Ascending aorta (tissue), 2 donors: ENCODE data around the gene BCAS4. TPM values are rescaled to one million over a fixed set of nuclear protein-coding genes. Genes with fewer than 3 reads are reported as not detected.

Experiments used
- DNase-seq, 2 donors: peaks; one replicate each; pipeline ENCODE4 v3.0.0-alpha.2; 2019; ENCODE audit warnings: low spot score in 2 of 2
- H3K27ac ChIP-seq, 2 donors: fragments of 200-600 bp; sonication (generic); one replicate each; pipeline ENCODE4 v1.5.1; 2016 to 2017; ENCODE audit warnings: mild to moderate bottlenecking in 1 of 2
- H3K27me3 ChIP-seq: fragments of 200-600 bp; sonication (generic); one replicate; pipeline ENCODE4 v1.5.1; 2017
- H3K36me3 ChIP-seq, 2 donors: fragments of 200-600 bp; sonication (generic); one replicate each; pipeline ENCODE4 v1.5.1; 2016
- H3K4me1 ChIP-seq, 2 donors: fragments of 200-600 bp; sonication (generic); one replicate each; pipeline ENCODE4 v1.5.1; 2016 to 2017; ENCODE audit warnings: mild to moderate bottlenecking in 1 of 2
- H3K4me3 ChIP-seq, 2 donors: fragments of 200-600 bp; sonication (generic); one replicate each; pipeline ENCODE4 v1.5.1; 2016 to 2017; ENCODE audit warnings: mild to moderate bottlenecking in 1 of 2
- H3K9me3 ChIP-seq, 2 donors: fragments of 200-600 bp; sonication (generic); one replicate each; pipeline ENCODE4 v1.5.1; 2016
- CTCF ChIP-seq, 3 experiments: fragments of 200-600 bp in 2 of 3; fragments of 450-650 bp in 1 of 3; sonication (generic) in 2 of 3; IDR thresholded peaks; one replicate each; pipeline ENCODE4 v1.5.1; 2016 to 2019; ENCODE audit warnings: antibody characterized with exemption in 3 of 3, mild to moderate bottlenecking in 1 of 3, moderate library complexity in 1 of 3
- intact Hi-C: fragments of 100-400 bp; cut with DNase I; formaldehyde crosslinking; loops from one replicate; pipeline ENCODE4 v1.15.1; 2023
- total RNA-seq: library from RNA; depleted of rRNA; stranded (reverse); fragments of >200 nt; gene quantifications from one replicate; pipeline ENCODE4 v1.1.0, GENCODE V29; 2016

BCAS4 gene
- total RNA-seq, 1 donor from 2014 or later, result 0.85 TPM

DNA sequence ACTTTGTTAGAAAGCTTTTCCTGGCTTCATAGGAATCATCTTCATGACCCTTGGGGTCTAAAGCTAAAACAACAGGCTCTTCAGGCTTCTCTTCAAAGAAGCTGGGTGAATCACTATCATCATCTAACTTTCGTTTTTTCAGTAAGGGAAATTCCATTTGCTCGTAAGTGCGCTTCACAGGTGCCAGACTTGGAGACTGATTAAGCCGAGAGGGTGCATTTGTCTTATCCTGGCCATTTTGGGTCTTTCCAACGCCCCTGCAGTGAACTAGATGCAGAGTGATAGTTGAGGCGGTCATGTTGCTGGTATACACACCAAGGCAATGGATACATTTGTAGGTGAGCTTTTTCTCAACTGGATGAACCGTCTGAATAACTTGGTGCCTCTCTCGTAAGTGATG, 97.5 kb downstream of the BCAS4 start:
- no peak overlapping the region for H3K4me3 ChIP-seq
- no peak overlapping the region for H3K27ac ChIP-seq
- no peaks in the 10 kb centered on the region for H3K9me3 ChIP-seq
- intact Hi-C loops, result no loop called here
- H3K36me3 ChIP-seq, result peaks cover 57 to 78% of the 10 kb centered on the region in 2 donors
- H3K4me1 ChIP-seq, result no peaks in the 10 kb centered on the region
- no peak for DNase-seq
- TF ChIP-seq CTCF (IDR thresholded peaks at IDR 0.05), result no peak
- no peaks in the 10 kb centered on the region for H3K27me3 ChIP-seq

DNA sequence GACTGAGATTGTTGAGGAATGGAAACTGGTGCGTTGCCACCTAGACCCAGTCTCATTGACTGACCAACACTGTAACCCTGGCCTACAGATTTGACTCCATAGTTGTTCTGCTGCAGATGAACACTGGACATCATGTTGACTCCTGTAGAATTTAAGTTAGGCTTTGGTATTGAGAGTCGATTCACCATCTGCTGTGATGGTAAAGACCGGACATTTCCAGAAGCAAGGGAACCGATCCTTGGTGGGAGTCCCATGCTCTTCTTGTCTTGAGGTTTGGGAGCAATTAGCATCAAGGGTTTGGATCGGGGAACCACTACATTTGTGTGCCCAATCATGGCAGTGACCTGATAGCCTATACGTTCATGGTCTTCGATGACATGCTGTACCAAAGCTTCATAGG, 98.8 kb downstream of the BCAS4 start:
- no peak for TF ChIP-seq CTCF (IDR thresholded peaks at IDR 0.05)
- DNase-seq, result no peak
- no peak overlapping the region for H3K27ac ChIP-seq
- intact Hi-C loops, result no loop called here
- no peaks in the 10 kb centered on the region for H3K9me3 ChIP-seq
- H3K4me3 ChIP-seq, result no peak overlapping the region
- H3K27me3 ChIP-seq, result no peaks in the 10 kb centered on the region
- H3K36me3 ChIP-seq, result peaks cover 63 to 80% of the 10 kb centered on the region in 2 donors
- no peaks in the 10 kb centered on the region for H3K4me1 ChIP-seq

DNA sequence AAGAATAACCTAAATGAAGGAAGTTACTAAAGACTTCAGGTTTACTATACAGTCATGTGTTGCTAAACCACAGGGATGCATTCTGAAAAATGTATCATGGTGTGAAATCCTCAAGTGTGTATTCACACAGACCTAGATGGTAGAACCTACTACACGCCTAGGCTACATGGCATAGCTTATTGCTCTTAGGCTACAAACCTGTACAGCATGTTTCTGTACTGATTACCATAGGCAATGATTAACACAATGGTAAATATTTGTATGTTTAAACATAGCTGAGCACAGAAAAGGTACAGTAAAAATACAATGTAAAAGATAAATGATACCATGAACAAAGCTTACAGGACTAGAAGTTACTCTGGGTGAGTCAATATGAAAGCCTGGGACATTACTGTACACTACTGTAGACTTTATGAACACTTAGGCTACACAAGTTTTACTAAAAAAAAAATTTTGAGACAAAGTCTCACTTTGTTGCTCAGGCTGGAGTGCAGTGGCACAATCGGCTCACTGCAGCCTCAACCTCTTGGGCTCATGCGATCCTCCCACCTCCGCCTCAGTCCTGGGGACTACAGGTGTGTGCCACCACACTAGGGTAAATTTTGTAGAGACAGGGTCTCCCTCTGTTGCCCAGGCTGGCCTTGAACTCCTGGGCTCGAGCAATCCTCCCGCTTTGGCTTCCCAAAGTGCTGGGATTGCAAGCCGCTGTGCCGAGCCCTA, 100.4 kb downstream of the BCAS4 start:
- H3K4me3 ChIP-seq, result no peak overlapping the region
- DNase-seq, result no peak
- H3K4me1 ChIP-seq, result no peaks in the 10 kb centered on the region
- peaks cover 64 to 73% of the 10 kb centered on the region in 2 donors for H3K36me3 ChIP-seq
- no peaks in the 10 kb centered on the region for H3K9me3 ChIP-seq
- H3K27ac ChIP-seq, result no peak overlapping the region
- TF ChIP-seq CTCF (IDR thresholded peaks at IDR 0.05), result no peak
- no peaks in the 10 kb centered on the region for H3K27me3 ChIP-seq
- intact Hi-C loops, result no loop called here

DNA sequence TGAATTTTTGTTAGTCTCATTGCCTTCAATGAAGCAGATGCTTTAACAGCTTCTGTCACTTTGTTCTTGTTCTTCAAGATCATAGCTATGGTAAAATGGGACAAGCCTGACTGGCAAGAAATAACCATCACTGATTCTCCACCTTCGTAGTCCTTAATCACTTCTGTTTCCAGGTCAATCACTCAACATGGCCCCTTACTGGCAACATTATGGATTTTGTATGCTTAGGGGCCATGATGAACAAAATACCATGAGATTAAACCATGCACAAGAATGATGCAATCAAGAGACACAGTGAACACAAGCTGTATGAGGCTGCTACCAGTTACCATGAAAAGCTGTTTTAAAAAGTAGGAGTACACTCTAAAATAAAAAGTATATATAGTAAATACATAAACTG, 103.6 kb downstream of the BCAS4 start:
- TF ChIP-seq CTCF (IDR thresholded peaks at IDR 0.05), result no peak

GRCh38 chr20:50900261-50900660, 105.4 kb downstream of the BCAS4 start:
- Histone ChIP-seq H3K36me3 (peaks cover 40 to 41% of the 10 kb centered on the region in 2 donors), H3K9me3 (no peaks in the 10 kb centered on the region), H3K4me1 (peaks cover 0 to 12% of the 10 kb centered on the region in 2 donors), H3K27ac (no peak overlapping the region), H3K27me3 (no peaks in the 10 kb centered on the region), H3K4me3 (no peak overlapping the region)
- DNase-seq, result no peak
- TF ChIP-seq CTCF (IDR thresholded peaks at IDR 0.05), result no peak
- intact Hi-C loops, result loop anchor here (5.0 kb wide), 1 partner anchor 48 kb away; no protein-coding TSS in a partner anchor

More for the DNA sequence above, 103.6 kb downstream of the BCAS4 start:
- Histone ChIP-seq H3K4me3 (no peak overlapping the region), H3K36me3 (peaks cover 53 to 57% of the 10 kb centered on the region in 2 donors), H3K27ac (no peak overlapping the region), H3K4me1 (no peaks in the 10 kb centered on the region), H3K9me3 (no peaks in the 10 kb centered on the region), H3K27me3 (no peaks in the 10 kb centered on the region)
- intact Hi-C loops, result no loop called here
- no peak for DNase-seq
